ENCODE results near the gene INPP5B. TPM values are rescaled to one million over a fixed set of nuclear protein-coding genes. Genes with fewer than 3 reads are reported as not detected.
A peak's percentile ranks its signal among the peaks of the same experiment; 100 is the strongest.
"Not testable (repeated sequence)": the region's sequence is repeated elsewhere in the genome, so short reads cannot be mapped to it uniquely, and the experiment has no call there.

The INPP5B gene
- total RNA-seq, 2 experiments from 2014 or later: 27.7 to 29.1 TPM

- intact Hi-C loops (cut with micrococcal nuclease): no loop called here
- TF ChIP-seq CTCF (IDR thresholded peaks at IDR 0.05): peak; percentile 48
- POLR2A ChIA-PET: no interaction called here
- Mint-ChIP-seq H3K27me3 (no peaks in the 10 kb centered on the region), H3K9me3 (no peaks in the 10 kb centered on the region), H3K27ac (no peak overlapping the region), H3K4me1 (ENCODE audit: low read depth) (peaks cover 35% of the 10 kb centered on the region), H3K36me3 (ENCODE audit: low read depth) (peaks cover 16% of the 10 kb centered on the region), H3K4me3 (no peak overlapping the region)
- CTCF ChIA-PET: interaction anchor here (0.7 kb wide), 1 partner anchor 12 kb away, joined by 3 read pairs; no protein-coding TSS in a partner anchor
- ATAC-seq (no peak), DNase-seq (peak; percentile 42)
Measured at GRCh38 chr1:37919277-37919676, 27.6 kb downstream of the INPP5B start.

GRCh38 chr1:37915476-37916093 is 31.3 kb downstream of the INPP5B start:
- Mint-ChIP-seq H3K4me1 (ENCODE audit: low read depth) (peaks cover 16% of the 10 kb centered on the region), H3K9me3 (no peaks in the 10 kb centered on the region), H3K27ac (no peak overlapping the region), H3K27me3 (no peaks in the 10 kb centered on the region), H3K36me3 (ENCODE audit: low read depth) (no peaks in the 10 kb centered on the region), H3K4me3 (no peak overlapping the region)
- intact Hi-C loops (cut with micrococcal nuclease): no loop called here
- no peak for TF ChIP-seq CTCF (IDR thresholded peaks at IDR 0.05)
- DNase-seq (no peak), ATAC-seq (no peak)
- ChIA-PET CTCF (interaction anchor here (0.7 kb wide), 1 partner anchor 8 kb away, joined by 3 read pairs; no protein-coding TSS in a partner anchor), POLR2A (no interaction called here)

GRCh38 chr1:37914719-37915475 is 32.0 kb downstream of the INPP5B start:
- ChIA-PET CTCF (interaction anchor here (0.7 kb wide), 1 partner anchor 8 kb away, joined by 3 read pairs; no protein-coding TSS in a partner anchor), POLR2A (no interaction called here)
- Mint-ChIP-seq H3K27ac (no peak overlapping the region), H3K4me3 (no peak overlapping the region), H3K9me3 (no peaks in the 10 kb centered on the region), H3K4me1 (ENCODE audit: low read depth) (peaks cover 13% of the 10 kb centered on the region), H3K27me3 (no peaks in the 10 kb centered on the region), H3K36me3 (ENCODE audit: low read depth) (no peaks in the 10 kb centered on the region)
- DNase-seq: no peak
- intact Hi-C loops (cut with micrococcal nuclease): no loop called here
- TF ChIP-seq CTCF (IDR thresholded peaks at IDR 0.05): no peak
- ATAC-seq: no peak

- ATAC-seq; H3K27me3 Mint-ChIP-seq; H3K4me1 Mint-ChIP-seq (ENCODE audit: low read depth); intact Hi-C loops (cut with micrococcal nuclease); H3K27ac Mint-ChIP-seq; H3K4me3 Mint-ChIP-seq; DNase-seq: not testable (repeated sequence)
- Mint-ChIP-seq H3K36me3 (ENCODE audit: low read depth) (peaks cover 26% of the 10 kb centered on the region), H3K9me3 (peaks cover 14% of the 10 kb centered on the region)
- POLR2A ChIA-PET: interaction anchor here (0.5 kb wide), 1 partner anchor 332 kb away, joined by 3 read pairs; no protein-coding TSS in a partner anchor
- CTCF ChIA-PET: interaction anchor here (1.1 kb wide), 2 partner anchors 37 to 52 kb away, joined by 3 read pairs; partner anchors contain the start of gene MTF1
Measured at GRCh38 chr1:37911478-37911877, 35.4 kb downstream of the INPP5B start.

GRCh38 chr1:37910886-37911285 is 36.0 kb downstream of the INPP5B start:
- CTCF ChIA-PET: interaction anchor here (1.1 kb wide), 1 partner anchor 51 kb away, joined by 3 read pairs; the partner anchor contains the start of gene MTF1
- H3K27ac Mint-ChIP-seq; intact Hi-C loops (cut with micrococcal nuclease); H3K4me3 Mint-ChIP-seq; DNase-seq; POLR2A ChIA-PET; ATAC-seq; H3K27me3 Mint-ChIP-seq; H3K4me1 Mint-ChIP-seq (ENCODE audit: low read depth): not testable (repeated sequence)
- peaks cover 26% of the 10 kb centered on the region for H3K36me3 Mint-ChIP-seq (ENCODE audit: low read depth)
- peaks cover 14% of the 10 kb centered on the region for H3K9me3 Mint-ChIP-seq

GRCh38 chr1:37908531-37908930 is 38.3 kb downstream of the INPP5B start:
- H3K36me3 Mint-ChIP-seq (ENCODE audit: low read depth): peaks cover 32% of the 10 kb centered on the region
- H3K27me3 Mint-ChIP-seq; DNase-seq; H3K4me3 Mint-ChIP-seq; ATAC-seq; H3K4me1 Mint-ChIP-seq (ENCODE audit: low read depth); H3K27ac Mint-ChIP-seq; POLR2A ChIA-PET; CTCF ChIA-PET; intact Hi-C loops (cut with micrococcal nuclease): not testable (repeated sequence)
- H3K9me3 Mint-ChIP-seq: peaks cover 14% of the 10 kb centered on the region

- POLR2A ChIA-PET; intact Hi-C loops (cut with micrococcal nuclease); H3K27me3 Mint-ChIP-seq; H3K4me1 Mint-ChIP-seq (ENCODE audit: low read depth); H3K4me3 Mint-ChIP-seq; H3K27ac Mint-ChIP-seq; DNase-seq; ATAC-seq: not testable (repeated sequence)
- H3K36me3 Mint-ChIP-seq (ENCODE audit: low read depth): peaks cover 32% of the 10 kb centered on the region
- peaks cover 14% of the 10 kb centered on the region for H3K9me3 Mint-ChIP-seq
- CTCF ChIA-PET: interaction anchor here (0.6 to 1.1 kb wide), 2 partner anchors 8 to 12 kb away, joined by 3 read pairs; no protein-coding TSS in a partner anchor
Measured at GRCh38 chr1:37907416-37908125, 39.3 kb downstream of the INPP5B start.

- peaks cover 32% of the 10 kb centered on the region for H3K36me3 Mint-ChIP-seq (ENCODE audit: low read depth)
- H3K4me1 Mint-ChIP-seq (ENCODE audit: low read depth); H3K27ac Mint-ChIP-seq; POLR2A ChIA-PET; H3K4me3 Mint-ChIP-seq; H3K27me3 Mint-ChIP-seq; DNase-seq; ATAC-seq; intact Hi-C loops (cut with micrococcal nuclease): not testable (repeated sequence)
- CTCF ChIA-PET: interaction anchor here (1.1 kb wide), 1 partner anchor 9 kb away, joined by 3 read pairs; no protein-coding TSS in a partner anchor
- H3K9me3 Mint-ChIP-seq: peaks cover 14% of the 10 kb centered on the region
Measured at GRCh38 chr1:37906591-37906990, 40.3 kb downstream of the INPP5B start.
